ENCODE data around the gene PLXNA4.

DNA sequence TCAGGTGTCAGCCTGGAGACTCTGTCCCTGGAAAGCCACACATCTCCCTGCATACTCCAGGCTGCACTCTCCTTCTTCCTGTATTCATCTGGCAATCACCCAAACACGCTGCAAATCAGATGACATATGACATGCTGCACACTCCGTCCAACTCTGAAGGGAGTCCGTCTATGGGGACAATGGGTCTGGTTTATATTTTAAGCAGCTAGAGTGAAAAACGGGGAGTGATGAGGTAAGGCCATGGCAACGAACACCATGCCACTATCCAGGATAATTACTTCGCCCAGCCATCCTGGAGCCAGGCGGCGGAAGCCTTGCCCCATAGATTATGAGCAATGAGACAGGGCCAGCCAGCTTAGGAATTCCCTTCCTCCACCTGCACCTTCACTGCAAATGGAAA is 140.1 kb downstream of the PLXNA4 start:
- TF ChIP-seq, protein P1, sequence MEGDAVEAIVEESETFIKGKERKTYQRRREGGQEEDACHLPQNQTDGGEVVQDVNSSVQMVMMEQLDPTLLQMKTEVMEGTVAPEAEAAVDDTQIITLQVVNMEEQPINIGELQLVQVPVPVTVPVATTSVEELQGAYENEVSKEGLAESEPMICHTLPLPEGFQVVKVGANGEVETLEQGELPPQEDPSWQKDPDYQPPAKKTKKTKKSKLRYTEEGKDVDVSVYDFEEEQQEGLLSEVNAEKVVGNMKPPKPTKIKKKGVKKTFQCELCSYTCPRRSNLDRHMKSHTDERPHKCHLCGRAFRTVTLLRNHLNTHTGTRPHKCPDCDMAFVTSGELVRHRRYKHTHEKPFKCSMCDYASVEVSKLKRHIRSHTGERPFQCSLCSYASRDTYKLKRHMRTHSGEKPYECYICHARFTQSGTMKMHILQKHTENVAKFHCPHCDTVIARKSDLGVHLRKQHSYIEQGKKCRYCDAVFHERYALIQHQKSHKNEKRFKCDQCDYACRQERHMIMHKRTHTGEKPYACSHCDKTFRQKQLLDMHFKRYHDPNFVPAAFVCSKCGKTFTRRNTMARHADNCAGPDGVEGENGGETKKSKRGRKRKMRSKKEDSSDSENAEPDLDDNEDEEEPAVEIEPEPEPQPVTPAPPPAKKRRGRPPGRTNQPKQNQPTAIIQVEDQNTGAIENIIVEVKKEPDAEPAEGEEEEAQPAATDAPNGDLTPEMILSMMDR (IDR thresholded peaks at IDR 0.05) = no peak
- TF ChIP-seq POLR2A (IDR thresholded peaks at IDR 0.05) = no peak
